NB4 (cell line): ENCODE results near the gene AHRR.

Source experiments
- TF ChIP-seq, protein P1 (sequence below): IDR thresholded peaks from one replicate; pipeline ENCODE4 v1.5.1; 2012; ENCODE audit warnings: low read depth, low read length
- TF ChIP-seq, protein P2 (sequence below): IDR thresholded peaks from 2 replicates; pipeline ENCODE4 v1.6.1; 2011; ENCODE audit warnings: low read depth, low read length

- TF ChIP-seq, protein P1, sequence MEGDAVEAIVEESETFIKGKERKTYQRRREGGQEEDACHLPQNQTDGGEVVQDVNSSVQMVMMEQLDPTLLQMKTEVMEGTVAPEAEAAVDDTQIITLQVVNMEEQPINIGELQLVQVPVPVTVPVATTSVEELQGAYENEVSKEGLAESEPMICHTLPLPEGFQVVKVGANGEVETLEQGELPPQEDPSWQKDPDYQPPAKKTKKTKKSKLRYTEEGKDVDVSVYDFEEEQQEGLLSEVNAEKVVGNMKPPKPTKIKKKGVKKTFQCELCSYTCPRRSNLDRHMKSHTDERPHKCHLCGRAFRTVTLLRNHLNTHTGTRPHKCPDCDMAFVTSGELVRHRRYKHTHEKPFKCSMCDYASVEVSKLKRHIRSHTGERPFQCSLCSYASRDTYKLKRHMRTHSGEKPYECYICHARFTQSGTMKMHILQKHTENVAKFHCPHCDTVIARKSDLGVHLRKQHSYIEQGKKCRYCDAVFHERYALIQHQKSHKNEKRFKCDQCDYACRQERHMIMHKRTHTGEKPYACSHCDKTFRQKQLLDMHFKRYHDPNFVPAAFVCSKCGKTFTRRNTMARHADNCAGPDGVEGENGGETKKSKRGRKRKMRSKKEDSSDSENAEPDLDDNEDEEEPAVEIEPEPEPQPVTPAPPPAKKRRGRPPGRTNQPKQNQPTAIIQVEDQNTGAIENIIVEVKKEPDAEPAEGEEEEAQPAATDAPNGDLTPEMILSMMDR: no peak
- TF ChIP-seq, protein P2, sequence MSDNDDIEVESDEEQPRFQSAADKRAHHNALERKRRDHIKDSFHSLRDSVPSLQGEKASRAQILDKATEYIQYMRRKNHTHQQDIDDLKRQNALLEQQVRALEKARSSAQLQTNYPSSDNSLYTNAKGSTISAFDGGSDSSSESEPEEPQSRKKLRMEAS: peak; percentile 30; the same call in 1 of the 2 replicates
Measured at GRCh38 chr5:375921-376798, 54.6 kb downstream of the AHRR start.
